ENCODE data around the gene IGSF8.
A peak's percentile ranks its signal among the peaks of the same experiment; 100 is the strongest.

DNA sequence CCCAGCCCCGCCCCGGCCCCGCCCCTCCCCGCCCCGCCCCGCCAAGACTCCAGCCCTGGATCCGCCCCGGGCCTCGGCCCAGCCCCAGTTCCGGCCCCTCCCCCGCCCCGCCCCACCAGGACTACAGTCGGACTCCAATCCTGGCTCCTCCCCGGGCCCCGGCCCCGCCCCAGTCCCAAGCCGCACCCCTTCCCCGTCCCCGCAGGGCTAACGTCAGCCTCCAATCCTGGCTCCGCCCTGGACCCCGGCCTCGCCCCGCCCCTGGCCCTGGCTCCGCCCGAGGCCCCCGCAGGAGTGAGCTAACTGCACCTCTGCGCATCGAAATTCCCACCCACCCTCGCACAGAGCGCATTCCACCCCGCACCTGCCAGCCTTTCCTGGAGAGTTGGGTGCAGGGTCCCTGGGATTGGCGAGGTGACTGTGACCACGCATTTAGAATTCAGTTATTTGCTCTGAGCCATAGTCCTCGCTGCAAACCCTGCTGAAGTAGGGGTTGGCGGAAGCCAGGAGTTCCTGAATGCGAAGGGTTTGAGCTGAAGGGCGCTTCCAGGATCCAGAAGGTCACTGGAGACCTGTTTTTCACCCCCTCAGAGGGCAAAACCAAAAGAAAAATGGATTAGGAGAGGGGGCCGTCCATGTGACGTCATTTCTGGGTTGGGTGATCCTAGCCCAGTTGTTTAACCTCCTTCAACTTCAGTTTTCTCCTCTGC lies 588 bp upstream of the IGSF8 start:
- TF ChIP-seq, protein P1, sequence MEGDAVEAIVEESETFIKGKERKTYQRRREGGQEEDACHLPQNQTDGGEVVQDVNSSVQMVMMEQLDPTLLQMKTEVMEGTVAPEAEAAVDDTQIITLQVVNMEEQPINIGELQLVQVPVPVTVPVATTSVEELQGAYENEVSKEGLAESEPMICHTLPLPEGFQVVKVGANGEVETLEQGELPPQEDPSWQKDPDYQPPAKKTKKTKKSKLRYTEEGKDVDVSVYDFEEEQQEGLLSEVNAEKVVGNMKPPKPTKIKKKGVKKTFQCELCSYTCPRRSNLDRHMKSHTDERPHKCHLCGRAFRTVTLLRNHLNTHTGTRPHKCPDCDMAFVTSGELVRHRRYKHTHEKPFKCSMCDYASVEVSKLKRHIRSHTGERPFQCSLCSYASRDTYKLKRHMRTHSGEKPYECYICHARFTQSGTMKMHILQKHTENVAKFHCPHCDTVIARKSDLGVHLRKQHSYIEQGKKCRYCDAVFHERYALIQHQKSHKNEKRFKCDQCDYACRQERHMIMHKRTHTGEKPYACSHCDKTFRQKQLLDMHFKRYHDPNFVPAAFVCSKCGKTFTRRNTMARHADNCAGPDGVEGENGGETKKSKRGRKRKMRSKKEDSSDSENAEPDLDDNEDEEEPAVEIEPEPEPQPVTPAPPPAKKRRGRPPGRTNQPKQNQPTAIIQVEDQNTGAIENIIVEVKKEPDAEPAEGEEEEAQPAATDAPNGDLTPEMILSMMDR (IDR thresholded peaks at IDR 0.05): no peak
- TF ChIP-seq POLR2A (IDR thresholded peaks at IDR 0.05) (peak; percentile 64), POLR2AphosphoS5 (IDR thresholded peaks at IDR 0.05) (peak; percentile 79 to 86 (median 85)), EP300 (IDR thresholded peaks at IDR 0.05; ENCODE audit: low read depth) (no peak)

Data from transverse colon (tissue), 4 donors.